B cell (primary cell): Measurements from ENCODE around the gene FAF1.

Experiments
- EZH2 ChIP-seq: IDR thresholded peaks from 2 replicates; pipeline ENCODE4 v1.6.1; 2012; ENCODE audit warnings: borderline replicate concordance, low read depth, mild to moderate bottlenecking, moderate library complexity, low read length; ENCODE audit not compliant: insufficient read depth, poor library complexity, severe bottlenecking
- TF ChIP-seq, protein P1 (sequence below): fragments of 200-600 bp; IDR thresholded peaks from one replicate; pipeline ENCODE4 v1.8.0; 2022; ENCODE audit warnings: antibody characterized with exemption, mild to moderate bottlenecking

- TF ChIP-seq, protein P1, sequence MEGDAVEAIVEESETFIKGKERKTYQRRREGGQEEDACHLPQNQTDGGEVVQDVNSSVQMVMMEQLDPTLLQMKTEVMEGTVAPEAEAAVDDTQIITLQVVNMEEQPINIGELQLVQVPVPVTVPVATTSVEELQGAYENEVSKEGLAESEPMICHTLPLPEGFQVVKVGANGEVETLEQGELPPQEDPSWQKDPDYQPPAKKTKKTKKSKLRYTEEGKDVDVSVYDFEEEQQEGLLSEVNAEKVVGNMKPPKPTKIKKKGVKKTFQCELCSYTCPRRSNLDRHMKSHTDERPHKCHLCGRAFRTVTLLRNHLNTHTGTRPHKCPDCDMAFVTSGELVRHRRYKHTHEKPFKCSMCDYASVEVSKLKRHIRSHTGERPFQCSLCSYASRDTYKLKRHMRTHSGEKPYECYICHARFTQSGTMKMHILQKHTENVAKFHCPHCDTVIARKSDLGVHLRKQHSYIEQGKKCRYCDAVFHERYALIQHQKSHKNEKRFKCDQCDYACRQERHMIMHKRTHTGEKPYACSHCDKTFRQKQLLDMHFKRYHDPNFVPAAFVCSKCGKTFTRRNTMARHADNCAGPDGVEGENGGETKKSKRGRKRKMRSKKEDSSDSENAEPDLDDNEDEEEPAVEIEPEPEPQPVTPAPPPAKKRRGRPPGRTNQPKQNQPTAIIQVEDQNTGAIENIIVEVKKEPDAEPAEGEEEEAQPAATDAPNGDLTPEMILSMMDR: no peak
- TF ChIP-seq EZH2: no peak
Observed at GRCh38 chr1:50878434-50878833, 81.6 kb downstream of the FAF1 start.
